HG03103 (cell line): Measurements from ENCODE around the gene UBAC2.

Source experiments
- ATAC-seq: cut with Tn5 transposase; IDR thresholded peaks from one replicate; pipeline ENCODE4 v1.9.1; 2021; ENCODE audit warnings: low read depth; ENCODE audit not compliant: unreplicated experiment

Gene UBAC2

DNA sequence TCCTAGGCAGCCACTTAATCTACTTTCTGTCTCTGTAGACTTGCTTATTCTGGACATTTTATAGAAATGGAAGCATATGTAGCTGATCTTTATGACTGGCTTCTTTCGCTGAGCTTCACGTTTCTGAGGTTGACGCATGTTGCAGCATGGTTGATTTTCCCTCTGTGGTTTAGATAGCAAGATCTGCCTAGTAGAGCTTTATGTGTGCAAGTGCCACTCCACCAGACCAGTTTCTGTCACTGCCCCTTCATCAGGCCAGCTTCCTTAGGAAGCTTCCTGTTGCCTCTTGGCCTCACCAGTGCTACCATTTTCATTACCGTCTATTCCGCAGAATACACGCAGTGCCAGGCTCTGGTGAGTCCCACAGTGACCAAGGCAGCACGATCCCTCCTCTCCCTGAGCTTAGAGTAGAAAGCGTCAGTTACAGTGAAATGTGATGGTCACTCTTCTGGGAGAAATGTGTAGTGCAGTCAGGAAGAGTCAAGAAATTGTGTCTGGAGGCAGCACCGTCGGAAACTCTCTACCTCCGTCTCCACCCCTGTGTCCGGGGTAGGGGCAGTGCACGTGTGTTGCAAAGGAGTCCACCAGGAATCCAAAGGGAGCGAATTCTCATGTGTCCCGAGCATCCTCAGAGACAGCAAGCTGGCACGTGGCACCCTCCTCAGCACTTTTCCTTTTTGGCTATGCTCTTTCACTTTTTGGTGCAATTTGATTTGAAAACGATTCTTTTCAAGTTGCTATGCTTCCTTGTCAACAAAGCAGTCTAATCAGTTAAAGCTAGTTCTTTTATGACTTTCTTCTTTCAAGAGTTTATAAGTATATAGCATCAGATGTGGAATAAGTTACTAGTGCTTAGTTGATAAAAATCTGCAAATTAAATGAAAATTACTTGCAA, 151.9 kb downstream of the UBAC2 start:
- ATAC-seq, result no peak

DNA sequence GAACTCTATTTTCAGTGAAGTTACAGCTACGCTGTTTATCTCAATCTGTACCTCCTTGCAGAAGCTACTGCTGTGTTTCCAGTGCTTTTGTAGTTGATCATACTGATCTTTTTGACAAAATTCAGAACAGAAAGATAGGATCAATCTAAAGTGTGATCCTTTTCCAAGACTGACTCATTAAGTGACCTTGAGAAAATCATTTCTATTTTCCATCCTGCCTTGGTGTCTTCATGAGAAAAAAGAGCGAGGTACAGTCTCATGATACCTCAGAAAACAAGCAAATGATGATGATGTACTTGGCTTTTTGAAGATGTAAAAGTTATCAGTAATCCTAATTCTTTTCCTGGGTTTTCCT, 152.6 kb downstream of the UBAC2 start:
- no peak for ATAC-seq

DNA sequence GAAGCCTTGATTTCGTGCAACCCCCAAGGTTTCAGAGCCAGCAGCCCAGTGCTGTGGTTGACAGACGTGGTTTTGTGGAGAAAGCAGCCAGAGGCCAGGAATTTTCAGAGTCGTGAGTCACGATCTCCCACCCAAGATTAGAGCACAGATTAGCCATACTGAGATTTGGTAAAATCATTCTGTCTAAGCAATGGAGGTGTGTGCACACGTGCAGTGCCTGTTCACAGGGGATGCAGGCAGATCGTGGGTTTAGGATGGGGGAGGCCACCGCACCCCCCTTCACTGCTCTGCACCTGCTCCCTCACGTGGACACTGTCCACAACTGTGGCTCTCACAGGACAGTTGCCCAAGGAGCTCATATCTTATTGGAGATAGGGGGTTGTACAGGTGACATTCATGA, 153.2 kb downstream of the UBAC2 start:
- no peak for ATAC-seq

DNA sequence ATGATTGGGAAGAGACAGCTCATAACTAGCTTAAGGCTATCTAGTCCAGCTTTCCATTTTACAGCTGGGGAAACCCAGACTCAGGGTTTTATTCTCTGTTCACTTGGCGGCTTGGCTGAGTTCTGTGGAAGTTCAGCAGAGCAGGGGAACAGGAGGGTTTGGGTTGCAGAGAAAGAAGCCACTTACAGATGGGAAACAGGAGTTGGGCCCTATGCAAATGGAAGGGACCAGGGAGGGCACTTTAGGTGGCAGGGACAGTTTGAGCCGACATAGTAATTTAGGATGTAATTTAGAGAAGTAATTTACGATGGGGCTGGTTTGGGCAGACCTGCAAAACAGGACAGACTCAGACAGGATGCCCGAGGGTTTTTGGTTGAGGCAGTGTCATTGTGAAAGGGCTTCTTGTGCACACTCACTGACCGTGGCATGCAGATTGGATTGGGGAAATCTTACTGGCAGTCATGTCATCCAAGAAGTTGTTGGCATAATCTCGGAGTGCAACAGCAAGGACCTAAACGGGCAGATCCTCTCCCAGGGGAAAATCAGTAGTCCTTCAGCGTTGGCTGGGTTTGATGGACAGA, 153.8 kb downstream of the UBAC2 start:
- no peak for ATAC-seq

DNA sequence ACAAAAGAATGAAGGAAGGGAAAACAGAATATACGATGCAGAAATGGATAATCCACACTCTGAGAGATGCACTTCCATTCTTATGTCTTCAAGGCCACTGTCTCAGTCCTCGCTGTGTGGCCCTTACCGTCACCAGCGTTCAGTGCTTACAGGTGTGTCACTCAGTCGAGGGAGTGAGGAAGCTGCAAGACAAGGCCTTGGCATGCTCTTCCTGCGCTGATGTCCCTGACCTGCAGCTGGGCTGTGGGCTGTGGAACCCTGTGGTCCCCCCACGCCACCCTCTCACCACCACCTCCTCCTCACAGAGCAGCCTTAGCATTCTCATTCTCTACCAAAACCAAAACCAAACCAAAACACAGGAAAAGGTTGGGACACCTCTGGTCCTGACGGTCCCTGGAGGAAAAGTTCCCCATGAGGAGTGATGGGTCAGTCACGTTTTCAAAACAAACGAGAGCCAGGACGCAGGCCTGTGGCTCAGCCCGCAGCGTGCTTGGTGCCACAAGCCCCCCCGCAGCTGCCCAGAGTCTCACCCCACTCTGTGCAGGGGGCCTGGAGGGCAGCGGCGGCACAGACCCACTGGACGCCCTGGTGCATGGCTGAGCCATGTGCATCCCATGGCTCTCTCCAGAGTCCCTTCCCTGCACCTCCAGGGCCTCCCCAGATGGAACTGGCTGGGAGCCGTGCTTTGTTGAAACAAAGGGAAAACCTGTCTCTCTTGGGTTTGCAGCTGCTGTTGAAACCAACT, 154.8 kb downstream of the UBAC2 start:
- ATAC-seq, result no peak

DNA sequence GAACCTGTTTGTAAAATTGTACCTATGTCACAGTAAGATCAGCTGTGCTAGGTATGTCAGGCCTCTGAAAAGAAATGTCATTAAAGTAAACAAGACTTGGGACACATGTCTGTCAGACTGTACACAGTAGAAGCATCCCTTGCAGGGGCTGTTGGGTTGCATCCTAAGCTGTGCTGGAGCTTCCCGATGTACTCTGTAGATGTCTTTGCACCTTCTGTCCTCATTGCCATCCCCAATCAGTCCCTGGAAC, 155.3 kb downstream of the UBAC2 start:
- ATAC-seq, result no peak

DNA sequence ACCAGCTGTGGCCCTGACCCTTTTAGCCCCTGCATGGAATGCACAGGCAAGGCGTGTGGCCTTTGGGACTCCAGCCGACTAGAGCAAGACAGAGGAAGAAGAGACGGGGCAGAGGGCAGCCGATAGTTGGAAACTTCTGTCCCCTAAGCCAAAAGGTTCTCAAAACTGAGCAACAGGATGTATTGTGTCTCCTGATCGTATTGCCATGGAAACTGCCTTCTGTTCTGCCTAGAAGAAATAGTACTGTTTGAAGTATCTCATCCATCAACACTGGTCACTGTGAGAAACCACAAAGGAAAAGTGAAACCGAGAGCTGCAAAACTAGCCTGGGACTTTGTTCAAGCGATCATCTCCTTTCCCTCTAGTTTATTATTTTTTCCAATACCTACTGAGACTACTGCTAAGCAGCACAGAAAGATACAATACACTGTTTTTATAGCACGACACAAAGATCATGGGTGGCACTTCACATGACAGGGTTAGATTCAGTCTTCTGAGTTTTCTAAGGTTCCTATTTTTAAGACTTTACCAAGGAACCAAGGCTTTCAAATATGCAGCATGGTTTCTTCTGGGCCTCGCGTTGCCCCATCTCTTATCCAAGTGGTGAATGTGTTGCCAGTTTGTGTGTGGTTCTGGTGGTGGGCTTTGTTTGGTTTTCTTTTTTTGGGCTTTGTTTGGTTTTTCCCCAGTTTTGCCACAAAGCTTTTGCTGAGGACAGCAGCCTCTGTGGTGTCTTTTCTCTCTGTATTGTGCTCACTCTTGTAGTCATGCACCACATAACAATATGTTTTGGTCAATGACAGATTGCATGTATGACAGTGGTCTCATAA, 155.8 kb downstream of the UBAC2 start:
- peak; percentile 50 for ATAC-seq

DNA sequence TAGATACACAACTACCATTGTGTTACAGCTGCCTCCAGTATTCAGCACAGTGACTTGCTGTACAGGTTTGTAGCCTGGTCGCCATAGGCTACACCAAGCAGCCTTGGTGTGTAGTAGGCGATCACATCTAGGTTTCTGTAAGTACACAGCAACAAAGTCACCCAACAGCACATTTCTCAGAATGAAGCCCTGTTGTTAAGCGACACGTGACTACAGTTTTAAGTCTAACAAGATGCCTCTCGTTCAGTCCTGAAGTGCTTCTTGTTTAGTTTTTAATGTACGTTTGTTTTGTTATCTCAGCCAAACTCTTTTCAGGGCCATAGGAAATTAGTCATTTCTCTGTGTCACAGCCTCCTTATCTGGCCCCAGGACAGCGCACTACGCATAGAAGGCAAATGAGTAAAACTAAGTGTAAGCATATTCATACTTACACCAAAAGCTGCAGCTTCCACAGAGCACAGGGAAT, 156.5 kb downstream of the UBAC2 start:
- ATAC-seq, result peak; percentile 40

DNA sequence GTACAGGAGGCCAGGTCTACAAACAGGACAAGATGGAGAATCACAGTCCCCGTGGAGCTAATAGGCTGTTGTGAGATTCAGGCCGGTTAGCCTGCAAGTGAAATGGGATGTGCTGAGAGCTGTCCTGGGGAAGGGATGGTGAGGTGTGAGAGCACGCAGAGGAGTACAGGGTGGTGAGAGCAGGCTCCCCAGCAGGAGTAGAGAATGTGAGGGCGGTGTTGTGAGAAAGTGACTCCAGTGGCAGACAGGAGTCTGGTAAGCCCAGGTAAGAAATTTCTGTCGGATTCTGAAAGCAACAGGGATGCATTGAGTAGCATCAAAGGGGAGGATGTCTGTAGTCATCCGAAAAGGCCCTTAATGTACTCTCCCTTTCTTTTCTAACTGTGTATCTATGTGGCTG, 157.3 kb downstream of the UBAC2 start:
- ATAC-seq, result no peak

DNA sequence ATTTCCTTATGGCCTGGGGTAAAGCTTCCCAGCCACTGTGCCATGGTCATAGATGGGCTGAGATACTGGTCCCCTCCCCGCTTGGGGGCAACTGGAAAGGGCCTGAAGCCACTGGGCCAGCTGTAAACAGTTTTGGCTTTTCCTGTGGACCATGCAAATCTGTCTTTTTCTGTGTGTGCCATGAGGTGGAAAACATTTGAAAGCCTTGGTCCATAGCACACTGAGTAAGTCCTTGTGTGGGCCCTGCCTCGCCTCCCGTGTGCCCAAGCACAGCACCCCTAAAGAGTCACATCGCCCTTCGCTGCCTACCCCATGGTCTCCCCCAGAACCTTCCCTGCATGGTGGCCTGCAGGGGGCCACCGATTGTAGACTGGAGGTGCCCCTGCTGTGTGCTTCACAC, 158.9 kb downstream of the UBAC2 start:
- no peak for ATAC-seq

DNA sequence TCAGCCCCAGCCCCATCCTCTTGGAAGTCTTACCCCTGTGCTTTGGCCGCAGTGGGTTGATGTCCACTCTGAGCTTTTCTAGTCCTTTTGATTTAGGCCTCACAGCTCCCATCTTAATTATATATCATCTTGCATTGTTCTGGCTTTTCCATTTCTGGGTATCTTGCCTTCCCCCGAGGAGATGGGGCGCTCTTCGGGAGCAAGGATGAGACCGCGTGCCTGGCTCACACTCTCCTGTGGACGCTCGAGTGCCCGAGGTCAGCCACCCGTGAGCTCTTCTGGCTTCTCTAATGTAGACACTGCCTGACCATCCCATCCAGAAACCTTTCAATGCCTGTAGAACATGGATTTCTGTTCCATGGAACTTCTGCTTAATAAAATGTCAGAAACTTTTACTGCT, 160.0 kb downstream of the UBAC2 start:
- ATAC-seq, result no peak

DNA sequence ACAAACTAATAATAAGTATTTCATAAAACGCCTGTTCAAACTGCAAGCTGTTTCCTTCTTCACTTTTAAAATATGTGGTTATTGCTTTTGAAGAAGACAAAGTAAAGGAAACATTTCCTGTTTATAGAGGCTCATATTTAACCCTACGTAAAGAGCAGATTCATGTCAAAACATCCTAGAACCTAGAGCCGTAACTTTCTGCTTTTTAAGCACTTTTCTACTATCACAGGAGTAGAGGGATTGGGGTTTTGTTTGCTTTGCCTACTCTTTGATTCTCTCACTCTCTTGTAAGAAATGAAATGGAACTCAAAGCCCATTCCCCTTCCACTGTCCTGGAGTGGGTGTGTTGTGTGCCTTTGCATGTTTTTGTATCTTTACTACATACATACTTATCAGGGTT, 160.5 kb downstream of the UBAC2 start:
- no peak for ATAC-seq

DNA sequence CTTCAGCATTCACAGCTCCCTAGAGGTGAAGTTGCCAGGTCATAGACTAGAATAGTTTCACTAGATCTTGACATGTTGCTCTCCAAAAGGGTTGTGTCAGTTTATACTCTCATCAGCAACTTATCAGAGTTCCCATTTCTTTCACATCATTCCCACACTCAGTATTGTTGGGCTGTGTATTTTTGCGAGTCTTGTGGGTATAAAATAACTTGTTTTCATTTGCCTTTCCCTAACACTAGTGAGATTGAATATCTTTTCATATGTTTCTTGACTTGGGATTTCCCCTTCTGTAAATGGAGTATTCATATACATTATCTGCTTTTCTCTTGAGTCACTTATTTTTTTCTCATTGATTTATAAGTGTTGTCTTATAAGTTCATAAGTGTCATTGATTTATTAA, 161.7 kb downstream of the UBAC2 start:
- no peak for ATAC-seq

DNA sequence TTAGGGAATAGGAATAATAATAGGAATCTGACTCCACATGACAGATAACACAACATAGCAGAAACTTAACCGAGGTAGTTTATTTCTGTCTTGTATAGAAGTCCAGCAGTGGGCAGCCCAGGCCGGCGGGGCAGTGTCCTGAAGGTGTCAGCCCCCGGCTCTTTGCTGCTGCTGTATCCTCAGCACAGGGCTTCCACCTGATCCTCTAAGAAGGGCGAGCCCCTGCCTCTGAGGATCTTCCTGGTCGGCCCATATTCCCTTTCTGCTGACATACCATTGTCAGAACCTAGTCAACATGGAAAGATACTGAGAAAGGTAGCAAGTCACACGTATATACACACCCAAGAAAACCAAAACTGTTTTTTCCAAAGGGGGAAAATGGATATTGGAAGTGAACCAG, 162.7 kb downstream of the UBAC2 start:
- no peak for ATAC-seq

DNA sequence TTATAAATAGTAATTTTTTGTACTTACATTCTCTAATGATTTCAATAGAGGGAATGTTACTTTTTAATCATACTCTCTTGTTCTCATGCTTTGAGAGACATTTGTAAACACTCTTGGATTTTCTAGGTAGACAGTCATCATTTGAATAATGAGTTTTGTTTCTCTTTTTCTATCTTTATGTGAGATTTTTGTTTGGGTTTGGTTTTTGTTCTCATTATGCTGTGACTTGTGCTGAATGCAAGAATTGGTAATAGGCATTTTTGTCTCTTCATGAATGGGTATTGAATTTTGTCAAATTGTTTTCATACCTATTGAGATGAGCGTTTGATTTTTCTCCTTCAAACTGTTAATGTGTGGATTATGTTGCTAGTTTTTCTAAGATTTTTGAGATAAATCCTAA, 163.3 kb downstream of the UBAC2 start:
- ATAC-seq, result no peak

DNA sequence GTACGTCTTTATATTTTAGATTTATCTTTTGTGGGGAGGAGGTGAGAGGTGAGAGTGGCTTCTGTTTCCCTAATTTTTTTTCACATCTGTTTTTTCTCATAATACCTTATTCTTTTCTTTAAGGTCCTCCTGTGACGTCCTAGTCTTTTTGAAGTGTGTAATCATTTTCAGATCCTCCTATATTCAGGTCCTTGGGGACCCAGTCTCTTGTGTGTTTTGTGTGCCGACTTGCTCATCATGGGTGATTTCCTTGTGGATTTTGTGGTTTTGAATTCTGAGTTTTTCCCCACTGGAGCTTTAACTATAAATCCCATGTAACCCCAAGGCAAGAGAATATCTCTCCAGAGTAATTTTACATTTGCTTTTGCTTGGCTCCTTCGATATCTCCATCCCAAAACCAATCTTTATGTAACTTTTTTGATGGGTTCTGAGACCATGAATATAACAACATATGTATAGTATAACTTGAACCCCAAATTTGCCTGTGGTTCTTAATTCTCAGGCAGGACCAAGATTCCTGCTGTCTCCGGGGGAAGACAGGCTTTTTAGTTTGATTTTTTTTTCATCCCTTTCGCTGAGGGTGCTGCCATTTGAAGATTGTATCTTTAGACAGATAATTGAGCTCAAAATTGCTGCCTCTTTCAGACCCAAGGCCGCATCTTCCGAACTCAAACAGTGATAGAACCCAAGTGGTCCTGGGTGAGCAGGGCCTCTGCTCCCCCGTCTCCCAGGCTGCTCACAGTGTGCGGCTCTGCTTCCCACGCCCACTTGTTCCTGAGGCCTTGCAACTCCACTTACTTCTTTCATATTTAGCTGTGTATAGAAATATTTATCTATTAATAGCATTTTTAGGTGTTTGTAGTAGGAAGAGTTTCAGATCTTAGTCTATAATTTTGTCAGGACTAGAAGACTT, 165.7 kb downstream of the UBAC2 start:
- peak; percentile 59 for ATAC-seq

DNA sequence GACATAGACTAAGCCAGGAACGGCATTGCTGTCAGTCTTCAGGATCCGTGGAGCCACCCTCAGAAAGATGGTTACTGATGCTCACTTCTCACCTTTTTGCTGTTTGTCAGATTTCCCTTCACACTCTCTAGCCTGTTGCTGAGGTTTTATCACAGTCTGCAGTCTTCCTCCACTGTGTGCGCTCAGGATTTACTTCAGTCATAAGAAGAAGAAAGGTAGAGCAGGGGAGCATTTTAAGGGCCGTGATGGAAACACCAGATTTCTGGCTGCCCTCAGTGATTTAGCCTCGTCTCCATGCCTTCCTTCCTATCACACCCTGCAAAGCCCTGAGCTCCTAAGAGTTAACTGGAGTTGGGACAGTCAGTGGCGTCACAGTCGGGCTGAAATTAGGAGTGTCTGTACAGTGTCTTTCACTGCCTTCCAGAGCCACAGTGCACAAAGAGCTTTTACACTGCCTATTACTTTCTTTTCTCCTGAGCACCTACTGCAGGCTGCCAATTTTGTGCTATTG, 166.5 kb downstream of the UBAC2 start:
- ATAC-seq, result no peak

DNA sequence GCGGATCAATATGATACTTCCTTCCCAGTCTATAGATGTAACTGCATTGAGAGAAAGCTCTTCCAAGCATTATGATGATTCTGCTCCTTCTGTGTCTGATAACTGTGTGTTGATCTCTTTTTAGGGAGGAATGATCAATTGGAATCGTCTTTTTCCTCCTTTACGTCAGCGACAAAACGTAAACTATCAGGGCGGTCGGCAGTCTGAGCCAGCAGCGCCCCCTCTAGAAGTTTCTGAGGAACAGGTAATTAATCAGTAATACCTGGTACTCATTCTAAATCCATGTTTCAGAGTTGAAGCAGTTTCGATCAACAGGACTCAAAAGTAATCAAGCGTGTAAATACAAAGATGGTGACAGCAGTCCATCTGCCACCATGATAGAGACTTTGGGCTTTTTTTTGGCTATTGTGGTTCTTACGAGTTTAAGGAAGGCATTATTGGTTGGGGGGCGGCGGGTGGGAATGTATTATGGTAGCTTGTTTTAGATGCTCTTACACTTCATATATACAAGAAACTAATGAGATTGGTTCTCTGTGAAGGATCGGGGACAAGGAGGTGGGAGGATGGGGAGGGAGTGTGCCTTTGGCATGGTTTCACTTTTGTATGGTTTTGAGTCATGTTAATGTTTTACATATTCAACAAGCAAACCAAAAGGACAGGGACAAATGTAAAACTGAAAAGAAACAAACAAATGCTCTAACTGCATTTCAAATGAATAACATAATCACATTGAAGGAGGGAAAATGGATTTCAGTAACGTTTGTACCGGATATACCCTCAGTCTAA, 167.2 kb downstream of the UBAC2 start:
- no peak for ATAC-seq
